SHP77 treated with DMSO at 0.1 percent for 48 hours (cell line): ENCODE data around the gene CUEDC1.
A peak's percentile ranks its signal among the peaks of the same experiment; 100 is the strongest.

Source experiments
- DNase-seq: peaks from one replicate; lab custom pipeline; 2025; lab: John Stamatoyannopoulos, UW

Gene CUEDC1, protein sequence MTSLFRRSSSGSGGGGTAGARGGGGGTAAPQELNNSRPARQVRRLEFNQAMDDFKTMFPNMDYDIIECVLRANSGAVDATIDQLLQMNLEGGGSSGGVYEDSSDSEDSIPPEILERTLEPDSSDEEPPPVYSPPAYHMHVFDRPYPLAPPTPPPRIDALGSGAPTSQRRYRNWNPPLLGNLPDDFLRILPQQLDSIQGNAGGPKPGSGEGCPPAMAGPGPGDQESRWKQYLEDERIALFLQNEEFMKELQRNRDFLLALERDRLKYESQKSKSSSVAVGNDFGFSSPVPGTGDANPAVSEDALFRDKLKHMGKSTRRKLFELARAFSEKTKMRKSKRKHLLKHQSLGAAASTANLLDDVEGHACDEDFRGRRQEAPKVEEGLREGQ

DNA sequence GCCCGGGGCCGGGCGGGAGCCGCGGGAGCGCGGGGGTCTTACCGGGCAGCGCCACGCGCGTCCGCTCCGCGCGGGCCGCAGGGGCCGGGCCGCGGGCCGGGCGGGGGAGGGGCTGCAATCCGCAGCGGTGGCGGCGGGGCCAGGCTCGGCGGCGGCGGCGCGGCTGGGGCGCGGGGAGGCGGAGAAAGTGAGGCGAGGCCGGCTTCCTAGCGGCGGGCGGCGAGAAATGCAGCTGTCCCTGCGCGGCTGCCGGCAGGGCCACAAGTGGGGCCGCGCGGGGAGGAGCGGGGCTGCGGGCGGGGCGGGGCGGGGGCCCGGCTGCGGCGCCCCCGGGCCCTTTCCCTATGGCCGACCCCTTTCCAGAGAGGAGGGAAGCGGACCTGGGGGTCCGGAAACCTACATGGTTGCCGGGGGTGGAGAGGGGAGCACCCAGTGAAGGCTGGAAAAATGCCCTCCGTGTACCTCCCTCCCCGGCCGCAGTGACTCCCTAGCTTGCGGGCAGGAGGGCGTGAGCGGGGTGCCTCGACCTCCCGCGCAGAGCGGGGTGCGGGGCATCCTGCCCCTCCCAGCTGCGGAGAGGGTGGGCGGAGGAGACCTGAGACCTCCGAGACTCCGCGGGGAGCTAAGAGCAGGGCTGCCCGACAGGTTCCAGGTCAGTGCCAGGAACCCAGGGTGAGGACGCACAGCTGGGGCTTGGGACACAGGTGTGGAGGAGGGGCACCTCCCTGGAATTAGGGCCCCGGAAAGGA lies at the start of gene CUEDC1:
CUEDC1 (minus strand) TSS at position 230 of the 749 bp plus-strand sequence. CDS start 69,848 bp downstream, outside the sequence.
- DNase-seq: no peak

DNA sequence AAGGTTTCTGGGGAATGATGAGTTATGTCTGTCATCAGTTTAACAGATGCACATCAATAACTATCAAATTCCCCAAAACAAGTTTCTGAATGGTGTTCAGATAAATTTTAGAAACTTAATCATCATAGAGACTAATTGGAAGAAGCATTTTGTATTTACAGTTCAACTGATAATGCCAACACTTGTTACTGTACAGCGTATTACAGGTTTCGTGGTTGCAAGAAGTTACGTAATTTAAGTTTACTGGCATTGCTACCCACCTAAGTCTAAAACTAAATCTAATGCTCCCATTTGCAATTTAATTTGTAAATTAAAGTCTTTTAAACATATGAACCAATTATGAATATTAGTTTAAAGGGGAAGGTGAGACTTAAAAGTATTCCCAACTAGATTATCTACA lies 48.8 kb upstream of the CUEDC1 start:
- DNase-seq: no peak

DNA sequence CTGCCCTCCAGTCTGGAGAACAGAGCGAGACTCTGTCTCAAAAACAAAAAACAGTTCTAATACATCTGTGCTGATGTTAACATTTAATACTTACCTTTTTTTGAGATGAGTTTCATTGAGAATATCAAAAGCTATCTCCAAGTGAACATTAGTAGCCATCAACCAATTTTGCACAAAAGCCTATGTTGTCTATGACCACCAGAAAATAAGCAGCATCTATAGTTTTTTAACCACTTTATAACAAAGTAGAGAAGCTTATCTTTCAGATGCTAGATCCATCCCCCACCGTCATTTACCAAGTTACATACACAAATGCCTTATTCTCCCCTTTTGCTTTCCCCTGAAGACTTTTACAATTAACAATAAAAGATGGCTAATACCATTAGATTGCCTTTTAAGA lies 47.8 kb upstream of the CUEDC1 start:
- DNase-seq: no peak

DNA sequence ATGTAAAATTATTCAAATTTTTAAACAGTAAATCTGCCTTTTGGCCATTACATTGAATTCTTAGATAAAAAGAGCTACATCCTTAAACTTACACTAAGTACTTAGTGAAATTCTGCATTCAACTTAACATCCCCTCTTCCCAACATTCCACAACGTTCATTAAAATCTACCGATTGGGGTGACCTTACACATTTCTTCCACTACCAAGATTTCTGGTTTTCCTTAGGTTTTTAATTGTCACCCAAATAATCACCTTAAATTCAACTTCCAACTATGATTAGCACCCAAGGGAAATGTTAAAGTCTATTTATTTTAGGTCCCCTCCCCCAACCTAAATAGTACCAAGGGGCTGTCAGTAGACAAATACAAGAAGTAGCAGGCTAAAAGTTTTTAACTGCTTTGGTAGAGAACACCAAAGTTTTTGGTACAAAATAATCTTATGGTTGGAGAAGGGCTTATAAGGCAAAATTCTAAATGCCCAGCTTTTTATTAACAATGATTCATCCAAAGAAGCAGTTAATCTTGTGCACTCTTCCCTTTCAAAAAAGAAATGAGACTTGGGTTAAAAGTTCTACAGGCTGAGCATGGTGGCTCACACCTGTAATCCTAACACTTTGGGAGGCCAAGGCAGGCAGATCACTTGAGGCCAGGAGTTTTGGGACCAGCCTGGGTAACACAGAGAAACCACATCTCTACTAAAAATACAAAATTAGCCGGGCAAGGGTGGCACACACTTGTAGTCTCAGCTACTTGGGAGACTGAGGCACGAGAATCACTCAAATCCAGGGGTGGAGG lies 47.1 kb upstream of the CUEDC1 start:
- no peak for DNase-seq

DNA sequence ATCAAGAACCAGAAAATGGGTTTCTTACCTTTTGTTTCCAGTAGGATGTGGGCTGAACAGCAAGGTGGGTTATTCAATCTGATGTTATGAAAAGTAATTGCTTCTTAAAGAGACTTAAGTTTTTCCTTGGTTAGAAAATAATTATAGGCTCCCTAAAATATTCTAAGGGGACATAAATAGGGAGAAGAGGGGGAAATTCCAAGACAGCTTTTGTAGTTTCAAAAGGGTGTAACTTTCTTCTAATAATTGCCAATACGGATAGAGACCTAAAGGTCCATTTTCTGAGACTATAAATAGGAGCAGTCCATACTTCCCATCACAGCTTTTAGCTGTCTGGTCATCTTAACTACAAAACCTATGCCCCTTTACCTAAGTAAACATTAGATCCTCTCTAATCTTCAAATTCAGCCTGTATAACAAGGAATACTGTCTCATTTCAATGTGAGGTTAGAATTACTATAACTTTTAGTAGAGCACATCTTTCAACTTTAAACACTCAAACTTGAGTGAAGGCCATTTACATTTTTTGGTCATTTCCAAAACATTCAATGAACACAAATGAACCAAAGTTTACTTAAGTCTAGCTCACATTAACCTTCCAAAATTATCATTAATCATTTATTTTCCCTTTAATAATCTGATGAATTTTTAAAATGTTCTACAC lies 46.4 kb upstream of the CUEDC1 start:
- DNase-seq: no peak

DNA sequence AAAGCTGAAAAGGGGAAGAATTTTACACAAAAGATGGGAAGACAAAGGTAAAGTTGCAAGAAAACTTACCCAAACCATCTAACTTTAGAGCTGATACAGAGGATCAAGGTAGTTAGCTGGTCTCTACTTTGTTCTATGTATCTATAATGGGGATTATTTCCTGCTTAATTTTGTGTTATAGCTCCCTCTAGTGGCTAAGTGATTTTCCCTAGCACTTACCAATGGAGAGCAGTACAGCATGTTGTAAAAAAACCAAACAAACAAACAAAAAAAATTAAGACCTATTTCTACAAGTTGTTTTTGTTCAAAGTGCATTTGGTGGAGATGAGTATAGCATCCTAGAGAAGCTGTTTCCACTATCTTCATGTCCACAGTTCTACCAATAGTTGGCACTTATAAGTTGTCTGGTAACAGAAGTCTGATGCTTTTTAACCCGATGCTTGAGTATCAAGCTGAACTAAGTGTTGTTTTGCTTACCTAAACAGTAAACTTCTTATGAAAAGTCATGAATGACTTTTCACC lies 44.3 kb upstream of the CUEDC1 start:
- peak; percentile 45 for DNase-seq

DNA sequence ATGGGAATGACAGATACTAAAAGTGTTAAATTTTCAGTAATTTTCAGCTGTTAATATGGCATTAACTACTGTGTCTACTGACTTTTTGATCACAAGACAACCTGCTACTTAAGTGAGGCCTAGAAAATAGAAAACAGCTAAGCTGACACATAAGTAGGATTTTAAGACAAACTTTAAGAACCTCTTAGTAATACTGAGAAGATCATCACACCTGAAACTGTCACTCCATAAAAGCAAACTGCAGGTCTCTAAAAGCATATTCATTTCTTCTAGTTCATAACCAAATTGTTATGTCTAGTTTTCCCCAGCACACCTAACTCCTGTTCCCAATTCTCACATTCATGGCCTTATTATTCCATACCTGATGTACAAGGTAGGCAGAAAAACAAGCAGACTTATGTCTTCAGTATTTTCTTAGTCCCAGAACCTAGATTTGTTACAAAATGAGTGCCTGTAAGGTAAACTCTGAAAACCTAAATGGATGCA lies 43.8 kb upstream of the CUEDC1 start:
- DNase-seq: no peak

DNA sequence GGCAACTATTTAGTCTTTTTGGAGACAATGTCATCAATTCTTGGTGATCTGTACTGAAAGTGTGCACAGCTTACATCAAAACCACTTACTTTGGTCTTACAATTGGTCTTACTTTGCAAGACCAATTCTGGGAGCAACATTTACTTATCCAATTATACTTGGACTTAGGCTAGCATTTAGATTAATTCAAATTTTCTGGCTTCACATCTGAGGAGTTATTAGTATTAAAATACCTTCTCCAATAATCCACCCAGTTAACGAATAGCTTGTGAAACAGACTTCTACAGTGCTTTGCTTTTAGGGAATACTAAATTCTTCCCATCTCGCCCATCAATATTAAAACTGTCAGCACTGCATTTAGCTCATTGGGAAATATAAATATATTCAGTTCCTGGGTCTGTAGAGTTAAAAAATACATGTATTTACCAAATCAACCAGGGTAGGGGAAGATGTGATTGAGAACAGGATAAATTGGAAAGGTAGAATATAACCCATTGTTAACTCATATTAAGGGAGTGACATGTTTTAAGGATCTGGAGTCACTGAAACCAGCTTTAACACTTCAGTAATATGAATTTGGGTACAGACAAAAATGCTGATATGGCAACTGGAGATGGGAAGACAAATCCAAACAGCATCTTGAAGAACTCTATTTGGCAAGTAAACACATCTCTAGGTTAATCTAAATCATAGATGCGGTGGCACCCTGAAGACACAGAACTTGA lies 42.0 kb upstream of the CUEDC1 start:
- DNase-seq: no peak

DNA sequence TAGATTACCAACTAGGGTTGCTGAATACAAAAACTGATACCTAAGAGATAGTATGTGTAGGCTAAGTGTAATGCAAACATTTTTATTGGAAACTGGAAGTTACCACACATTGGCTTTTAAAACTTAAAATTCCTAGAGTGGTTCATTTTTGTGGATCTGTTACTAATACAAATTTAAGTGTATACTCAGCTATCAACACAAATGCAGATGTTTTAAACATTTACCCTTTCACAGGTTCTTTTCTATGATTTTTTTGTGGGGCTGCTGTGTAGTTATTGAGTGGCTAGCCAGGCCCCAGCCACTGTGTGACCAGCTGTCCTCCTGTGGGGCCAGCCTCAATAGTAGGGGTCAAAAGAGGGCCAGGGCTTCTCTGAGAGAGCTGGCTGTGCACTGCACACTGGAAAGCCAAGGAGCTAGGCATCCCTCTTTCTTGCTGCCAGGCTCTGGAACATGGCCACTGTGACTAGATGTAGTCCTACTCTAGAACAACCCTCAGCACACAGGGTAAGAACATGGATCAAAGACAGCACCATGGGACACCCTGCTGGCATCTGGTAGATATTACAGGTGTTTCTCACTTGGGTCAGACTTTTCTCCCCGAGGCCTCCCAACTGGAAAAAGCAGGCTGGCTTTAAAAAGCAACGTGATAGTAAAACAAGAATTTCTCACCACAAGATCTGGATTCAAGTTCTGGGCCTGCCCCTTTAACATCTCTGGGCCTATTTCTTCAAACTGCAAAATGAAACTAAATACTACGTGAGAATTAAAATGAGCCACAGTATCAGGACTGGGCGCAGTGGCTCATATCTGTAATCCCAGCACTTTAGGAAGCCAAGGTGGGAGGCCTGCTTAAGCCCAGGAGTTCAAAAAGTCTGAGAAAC lies 40.1 kb upstream of the CUEDC1 start:
- DNase-seq: peak; percentile 77

DNA sequence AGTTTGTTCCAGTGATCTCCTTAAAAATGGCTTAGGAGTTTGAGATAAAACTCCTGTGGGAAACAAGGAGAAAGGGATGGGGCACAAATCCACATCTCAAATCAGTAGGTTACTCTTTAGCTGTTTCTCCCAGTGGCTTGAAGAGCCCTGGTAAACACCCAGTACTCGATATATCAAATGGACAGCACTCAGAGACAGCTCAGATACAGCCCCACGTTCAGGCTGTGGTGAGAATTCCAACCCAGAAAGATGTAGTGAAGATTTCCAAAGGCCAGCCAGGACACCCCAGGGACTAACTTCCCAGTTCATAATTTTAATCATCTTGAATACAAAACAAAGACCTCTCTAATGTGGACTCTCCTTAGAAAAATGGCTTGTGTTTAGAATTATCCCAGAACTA lies 39.2 kb upstream of the CUEDC1 start:
- DNase-seq: peak; percentile 27

DNA sequence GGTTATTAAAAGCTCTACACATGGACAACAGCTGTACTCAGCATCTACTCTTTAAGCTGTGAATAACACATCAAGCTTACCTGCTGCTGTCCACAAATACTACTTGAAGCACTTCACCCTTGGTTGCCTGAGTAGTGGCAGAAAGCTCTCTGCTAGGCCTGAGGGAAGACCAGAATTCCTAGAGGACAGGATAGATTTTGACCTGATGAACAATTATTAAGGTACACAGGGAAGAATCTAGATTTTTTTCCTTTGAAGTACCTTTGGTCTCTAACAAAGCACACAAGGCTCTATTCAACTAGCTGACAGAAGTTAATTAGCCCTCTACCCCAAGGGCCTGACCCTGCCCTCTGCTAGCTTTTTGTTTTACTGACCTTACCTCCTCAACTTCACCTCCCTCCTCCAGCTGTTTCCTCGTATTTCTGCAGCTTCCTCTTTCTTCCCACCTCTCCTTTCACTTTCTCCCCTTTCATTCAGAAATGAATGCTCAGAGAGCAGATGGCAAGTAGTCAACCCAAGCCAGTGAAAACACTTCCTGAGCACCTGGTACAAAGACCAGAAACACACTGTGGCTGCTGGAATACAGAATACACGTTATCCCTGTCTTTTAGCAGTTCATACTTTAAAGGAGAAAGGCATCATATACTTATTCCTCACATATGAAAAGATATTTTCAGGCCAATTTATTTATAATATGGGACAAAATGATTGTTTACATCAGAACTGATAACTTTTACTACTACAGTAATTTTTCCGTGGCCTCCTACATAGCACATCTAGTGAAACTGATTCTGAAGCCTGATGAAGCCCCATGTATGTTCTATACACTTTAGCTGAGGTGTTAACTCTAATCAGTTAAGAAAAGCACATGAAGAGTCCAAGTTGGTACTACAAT lies 38.5 kb upstream of the CUEDC1 start:
- peak; percentile 51 for DNase-seq

DNA sequence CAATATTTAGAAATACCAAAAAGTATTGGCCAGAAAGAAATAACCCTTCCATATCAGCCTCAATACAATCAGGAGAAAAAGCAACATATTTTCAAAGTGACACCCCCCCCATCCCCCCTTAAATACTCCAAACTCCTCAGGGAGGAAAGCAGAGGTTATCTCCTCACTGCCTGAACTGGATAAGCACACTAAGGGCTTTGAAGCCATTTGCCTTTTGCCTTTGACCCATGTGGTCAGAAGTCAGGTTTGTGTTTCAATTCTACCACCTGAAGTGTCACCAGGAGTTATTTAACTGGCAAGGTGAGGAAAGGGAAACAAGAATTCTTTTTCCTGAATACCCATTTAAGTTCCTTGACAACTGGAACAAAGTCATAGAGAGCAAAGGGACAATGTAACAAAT lies 36.3 kb upstream of the CUEDC1 start:
- no peak for DNase-seq

DNA sequence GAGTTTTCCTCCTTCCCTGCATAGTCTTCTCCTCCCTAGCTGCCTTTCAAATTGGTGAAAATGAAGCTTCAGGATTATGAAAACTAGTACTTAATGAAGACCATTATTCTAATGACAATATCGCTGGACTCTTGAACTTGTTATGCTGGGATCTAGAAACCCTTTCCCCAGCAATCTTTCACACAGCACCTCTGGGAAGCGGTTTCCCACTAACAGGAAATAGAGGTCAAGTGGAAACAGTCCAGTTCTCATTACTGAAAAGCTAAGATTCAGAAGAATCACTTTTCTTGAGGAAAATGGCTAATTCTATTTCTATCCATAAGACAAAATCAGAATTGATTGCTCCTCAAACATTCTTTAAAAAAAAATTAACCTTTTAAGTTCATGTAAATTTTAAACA lies 34.8 kb upstream of the CUEDC1 start:
- no peak for DNase-seq

DNA sequence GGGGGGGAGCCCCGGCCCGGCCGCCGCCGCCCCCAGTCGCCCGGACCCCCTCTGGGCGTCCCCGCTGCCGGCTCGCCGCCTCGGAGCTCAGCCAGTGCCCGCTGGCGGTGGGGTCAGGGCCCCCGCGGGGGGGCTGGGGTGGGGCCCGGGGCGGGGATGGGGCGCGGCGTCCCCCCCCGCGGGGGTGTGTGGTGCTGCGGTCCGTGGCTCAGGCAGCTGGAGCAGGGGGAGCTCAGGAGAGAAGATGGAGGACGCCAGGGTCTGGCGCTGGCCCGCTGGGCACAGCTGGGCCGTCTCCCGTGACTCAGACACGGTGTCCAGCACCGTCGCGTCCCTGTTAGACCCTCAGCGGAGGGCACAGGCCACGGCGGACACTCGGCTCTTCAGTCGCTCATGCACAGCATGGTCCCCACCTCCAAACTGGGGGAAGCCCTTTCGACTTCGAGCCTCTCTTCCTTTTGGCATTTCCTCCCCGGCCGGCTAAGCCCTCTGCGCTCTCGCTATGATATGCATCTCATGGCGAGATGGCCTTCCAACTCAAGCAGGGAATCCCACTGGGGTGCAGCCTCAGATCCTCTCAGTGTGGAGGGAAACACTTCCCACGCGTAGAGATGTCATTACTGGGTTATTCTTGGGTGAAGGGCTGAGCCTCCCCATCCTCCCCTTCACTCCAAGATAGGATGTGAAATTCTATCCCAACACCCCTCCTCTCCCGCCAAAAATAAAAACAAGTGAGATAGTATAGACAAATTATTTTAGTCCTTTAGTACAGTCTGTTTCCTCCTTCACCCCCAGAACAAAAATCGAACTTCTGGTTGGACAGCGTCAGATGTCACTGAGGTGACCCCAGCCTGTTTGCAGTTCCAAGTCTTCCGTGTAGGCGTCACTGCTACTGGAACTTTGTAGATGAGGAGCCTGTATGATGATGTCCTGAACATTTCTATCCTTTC lies 33.4 kb upstream of the CUEDC1 start:
- DNase-seq: no peak

DNA sequence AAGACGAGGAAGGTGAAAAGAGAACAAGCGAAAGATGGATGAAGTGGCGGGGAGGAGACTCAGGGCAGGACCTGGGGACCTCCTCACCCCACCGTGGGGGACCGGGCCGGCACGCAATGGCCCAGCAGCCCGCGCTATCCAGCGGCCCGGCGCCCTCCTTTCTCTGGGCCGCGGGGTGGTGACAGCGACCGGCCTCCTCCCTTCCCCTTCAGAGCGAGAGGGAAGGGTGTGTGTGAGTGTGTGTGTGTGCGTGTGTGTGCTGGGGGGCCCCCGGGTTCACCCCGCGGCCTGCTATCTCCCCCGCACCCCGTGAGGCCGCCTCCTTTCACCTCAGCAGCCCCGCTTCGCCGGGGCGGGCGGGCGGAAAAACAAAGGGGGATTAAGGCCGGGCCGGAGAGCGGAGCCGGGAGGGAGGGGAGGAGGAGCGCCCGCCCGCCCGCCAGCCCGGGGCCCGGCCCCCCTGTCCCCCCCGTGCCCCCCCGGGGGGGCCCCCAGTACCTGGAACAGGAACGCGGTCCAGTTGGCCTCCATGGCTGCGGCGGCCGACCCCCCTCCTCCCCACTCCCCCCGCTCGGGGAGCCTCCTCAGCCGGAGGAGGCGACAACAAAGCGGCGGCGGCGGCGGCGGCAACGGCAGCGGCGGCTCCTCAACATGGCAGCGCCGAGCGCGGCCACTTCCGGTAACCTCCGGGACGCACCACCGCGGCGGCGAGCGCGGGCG lies 32.5 kb upstream of the CUEDC1 start, which contains the start of gene VEZF1:
VEZF1 (minus strand) TSS at position 674 of the 720 bp plus-strand sequence; CDS start at position 531, 143 bp downstream.
- DNase-seq: no peak

DNA sequence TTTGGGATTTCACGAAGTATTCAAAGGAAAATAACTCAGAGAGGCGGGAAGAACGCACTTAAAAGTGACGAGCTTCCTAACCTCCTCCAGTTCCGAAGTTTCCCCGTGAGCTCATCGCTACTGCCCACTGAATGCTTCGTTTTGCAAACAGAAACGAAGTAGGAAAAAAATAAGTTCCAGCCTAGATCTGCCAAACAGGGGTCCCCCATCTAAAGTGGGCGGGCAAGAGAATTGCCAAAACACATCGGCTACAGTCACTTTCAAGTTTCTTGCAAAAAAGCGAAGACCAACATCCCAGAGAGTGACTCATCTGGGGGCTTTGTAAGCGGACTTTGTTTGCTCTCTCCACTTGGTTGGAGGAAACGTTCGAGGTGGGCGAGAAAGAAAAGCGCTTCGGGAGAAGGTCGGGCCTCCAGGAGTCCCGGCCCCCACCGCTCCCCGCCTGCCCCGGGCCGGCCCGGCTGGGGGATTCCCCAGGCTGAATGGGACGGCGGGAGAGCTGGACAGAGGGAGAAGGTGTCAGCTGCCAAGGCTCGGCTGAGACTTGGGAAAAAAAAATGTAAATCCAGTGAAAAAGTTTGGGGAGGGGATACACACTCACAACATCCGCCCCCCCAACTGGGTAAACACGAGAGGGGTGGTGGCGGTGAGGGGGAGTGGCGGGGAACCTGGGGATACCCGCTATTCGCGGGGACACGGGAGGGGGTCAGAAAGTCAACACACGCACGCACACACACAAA lies 31.8 kb upstream of the CUEDC1 start:
- DNase-seq: no peak
